Brain microvascular endothelial cell (primary cell): Measurements from ENCODE around the gene PCP4.

Experiments
- DNase-seq: peaks from one replicate; pipeline ENCODE4 v3.0.0-alpha.2; 2020
- H3K27ac ChIP-seq: fragments of 250-450 bp; sonication (Bioruptor Pico); 2 replicates; pipeline ENCODE4 v1.5.1; 2020; ENCODE audit warnings: mild to moderate bottlenecking, moderate library complexity
- H3K27me3 ChIP-seq: fragments of 250-450 bp; sonication (Bioruptor Pico); replicated peaks from 2 replicates; pipeline ENCODE4 v1.5.1; 2020; ENCODE audit warnings: mild to moderate bottlenecking
- H3K36me3 ChIP-seq: fragments of 250-450 bp; sonication (Bioruptor Pico); replicated peaks from 2 replicates; pipeline ENCODE4 v1.5.1; 2020; ENCODE audit warnings: mild to moderate bottlenecking
- H3K4me3 ChIP-seq: 2 replicates; pipeline ENCODE4 v1.5.1; 2011; ENCODE audit warnings: low read depth, mild to moderate bottlenecking, control low read depth, low read length, moderate library complexity
- CTCF ChIP-seq: IDR thresholded peaks from 2 replicates; pipeline ENCODE4 v1.5.1; 2011; ENCODE audit warnings: low read depth, mild to moderate bottlenecking, moderate library complexity, low read length, control low read depth, inconsistent platforms; ENCODE audit errors: missing control alignments
- in situ Hi-C: cut with HindIII; loops from 2 replicates; pipeline ENCODE4 v1.10.0; 2017; ENCODE audit warnings: low sequenced_read_pairs, low pct_ligation_motif_present

The PCP4 gene

GRCh38 chr21:39924577-39925308 lies 57.5 kb downstream of the PCP4 start:
- H3K4me3 ChIP-seq: no peak overlapping the region
- in situ Hi-C loops: no loop called here
- TF ChIP-seq CTCF: no peak
- H3K27me3 ChIP-seq: no peaks in the 10 kb centered on the region
- no peak overlapping the region for H3K27ac ChIP-seq
- DNase-seq: no peak
- no peaks in the 10 kb centered on the region for H3K36me3 ChIP-seq

GRCh38 chr21:39927304-39927886 lies 60.2 kb downstream of the PCP4 start:
- no peak for TF ChIP-seq CTCF
- H3K4me3 ChIP-seq: no peak overlapping the region
- DNase-seq: no peak
- H3K27ac ChIP-seq: no peak overlapping the region
- H3K36me3 ChIP-seq: no peaks in the 10 kb centered on the region
- in situ Hi-C loops: no loop called here
- H3K27me3 ChIP-seq: no peaks in the 10 kb centered on the region

- no peak overlapping the region for H3K4me3 ChIP-seq
- no peak overlapping the region for H3K27ac ChIP-seq
- H3K27me3 ChIP-seq: no peaks in the 10 kb centered on the region
- H3K36me3 ChIP-seq: no peaks in the 10 kb centered on the region
- in situ Hi-C loops: no loop called here
- DNase-seq: no peak
- TF ChIP-seq CTCF: no peak
These were observed 65.1 kb downstream of the PCP4 start for GRCh38 chr21:39932335-39932734.

- H3K4me3 ChIP-seq: no peak overlapping the region
- in situ Hi-C loops: no loop called here
- no peaks in the 10 kb centered on the region for H3K27me3 ChIP-seq
- no peak for DNase-seq
- no peak overlapping the region for H3K27ac ChIP-seq
- no peaks in the 10 kb centered on the region for H3K36me3 ChIP-seq
- TF ChIP-seq CTCF: no peak
These were observed 67.7 kb downstream of the PCP4 start for GRCh38 chr21:39934895-39935294.

GRCh38 chr21:39935716-39936115 lies 68.5 kb downstream of the PCP4 start:
- Histone ChIP-seq H3K27ac (no peak overlapping the region), H3K4me3 (no peak overlapping the region), H3K36me3 (no peaks in the 10 kb centered on the region), H3K27me3 (no peaks in the 10 kb centered on the region)
- no peak for TF ChIP-seq CTCF
- in situ Hi-C loops: no loop called here
- no peak for DNase-seq
